H1 (cell line): ENCODE measurements around the gene OR6K2. TPM values are rescaled to one million over a fixed set of nuclear protein-coding genes. Genes with fewer than 3 reads are reported as not detected.

Experiments
- CTCF ChIA-PET: fragments of 300-600 bp; sonication (Branson Sonifier 250); formaldehyde crosslinking; loops from one replicate; lab custom pipeline; 2021; ENCODE audit not compliant: partially characterized antibody; lab: Charles Lee
- POLR2A ChIA-PET: fragments of 300-600 bp; sonication (Branson Sonifier 250); formaldehyde crosslinking; loops from one replicate; lab custom pipeline; 2021; ENCODE audit warnings: inconsistent platforms; ENCODE audit not compliant: partially characterized antibody; lab: Charles Lee
- DNase-seq, 2 experiments: peaks; one replicate each; pipeline versions ENCODE4 v3.0.0 to v3.0.0-alpha.2; 2010 to 2022; ENCODE audit warnings: low spot score in 2 of 2, low read depth in 1 of 2, mixed read lengths in 1 of 2
- FAIRE-seq: peaks from 2 replicates; lab custom pipeline; 2011; peaks lifted over from hg19 to GRCh38; lab: Jason Lieb, UNC
- H2AFZ ChIP-seq: 2 replicates; pipeline ENCODE4 v1.8.1; 2012; ENCODE audit warnings: low read length, inconsistent platforms
- H2AK5ac ChIP-seq: 2 replicates; pipeline ENCODE4 v1.6.1; 2013; ENCODE audit warnings: low read depth, low read length
- H2BK120ac ChIP-seq: replicated peaks from 2 replicates; pipeline ENCODE3; 2013; ENCODE audit warnings: low read depth, low read length, inconsistent platforms
- H2BK12ac ChIP-seq: 2 replicates; pipeline ENCODE4 v1.6.1; 2013; ENCODE audit warnings: low read depth, low read length
- H2BK15ac ChIP-seq: 2 replicates; pipeline ENCODE4 v1.6.1; 2013; ENCODE audit warnings: low read length
- H2BK20ac ChIP-seq: 2 replicates; pipeline ENCODE4 v1.6.1; 2013; ENCODE audit warnings: low read length
- H2BK5ac ChIP-seq: 2 replicates; pipeline ENCODE4 v1.6.1; 2013; ENCODE audit warnings: low read depth, low read length
- H3K14ac ChIP-seq: 2 replicates; pipeline ENCODE4 v1.6.1; 2013; ENCODE audit warnings: inconsistent platforms; ENCODE audit not compliant: insufficient read length
- H3K18ac ChIP-seq: 2 replicates; pipeline ENCODE4 v1.6.1; 2013; ENCODE audit warnings: low read length; ENCODE audit errors: extremely low read depth
- H3K23ac ChIP-seq: 2 replicates; pipeline ENCODE4 v1.6.1; 2013; ENCODE audit warnings: inconsistent platforms; ENCODE audit not compliant: insufficient read length
- H3K23me2 ChIP-seq: 2 replicates; pipeline ENCODE4 v1.6.1; 2013; ENCODE audit warnings: low read depth, low read length
- H3K27ac ChIP-seq: 2 replicates; pipeline ENCODE4 v1.6.1; 2011; ENCODE audit warnings: low read depth, low read length, inconsistent platforms
- H3K27me3 ChIP-seq, 4 experiments: replicated peaks in 1 of 4; 1 replicate in 1 of 4; 2 replicates in 3 of 4; pipeline versions ENCODE4 v1.6.1 to v1.8.1; 2011 to 2013; ENCODE audit warnings: low read length in 3 of 4, mild to moderate bottlenecking in 3 of 4, inconsistent platforms in 2 of 4, mixed read lengths in 2 of 4, moderate library complexity in 1 of 4; ENCODE audit not compliant: control insufficient read depth in 3 of 4, insufficient read depth in 3 of 4; ENCODE audit errors: extremely low read depth in 1 of 4
- H3K36me3 ChIP-seq, 4 experiments: 2 replicates each; pipeline versions ENCODE4 v1.6.1 to v1.8.1; 2011 to 2013; ENCODE audit warnings: mild to moderate bottlenecking in 4 of 4, low read length in 3 of 4, moderate library complexity in 2 of 4, control low read depth in 1 of 4, inconsistent platforms in 1 of 4; ENCODE audit not compliant: insufficient read depth in 4 of 4, control insufficient read depth in 2 of 4
- H3K4ac ChIP-seq: replicated peaks from 2 replicates; pipeline ENCODE3; 2013; ENCODE audit warnings: low read length, low read depth, mixed read lengths, inconsistent platforms; ENCODE audit not compliant: insufficient read length
- H3K4me1 ChIP-seq, 4 experiments: replicated peaks in 1 of 4; 1 replicate in 1 of 4; 2 replicates in 3 of 4; pipeline versions ENCODE4 v1.6.1 to v1.8.1; 2011 to 2013; ENCODE audit warnings: low read length in 3 of 4, inconsistent platforms in 2 of 4, mixed read lengths in 1 of 4; ENCODE audit not compliant: insufficient read depth in 4 of 4, control insufficient read depth in 3 of 4
- H3K4me2 ChIP-seq, 2 experiments: 2 replicates each; pipeline versions ENCODE4 v1.6.1 to v1.8.1; 2011 to 2013; ENCODE audit warnings: low read depth in 2 of 2, low read length in 2 of 2, control low read depth in 1 of 2, inconsistent platforms in 1 of 2, mild to moderate bottlenecking in 1 of 2; ENCODE audit not compliant: insufficient read depth in 1 of 2
- H3K4me3 ChIP-seq, 4 experiments: fragments of 200-600, 300-600 bp in 1 of 4; sonication (generic), shearing (Covaris generic), sonication (Bioruptor Twin) in 1 of 4; 2 replicates each; pipeline versions ENCODE4 v1.5.1 to v1.8.1; 2011 to 2016; ENCODE audit warnings: low read length in 4 of 4, low read depth in 3 of 4, control low read depth in 2 of 4, inconsistent platforms in 2 of 4, mild to moderate bottlenecking in 2 of 4, mixed read lengths in 1 of 4, moderate library complexity in 1 of 4; ENCODE audit not compliant: insufficient read depth in 2 of 4; ENCODE audit errors: extremely low read depth in 1 of 4
- H3K56ac ChIP-seq: replicated peaks from 2 replicates; pipeline ENCODE3; 2013; ENCODE audit warnings: low read depth, mild to moderate bottlenecking, mixed read lengths, low read length, inconsistent platforms; ENCODE audit not compliant: insufficient read length
- H3K79me1 ChIP-seq: 2 replicates; pipeline ENCODE4 v1.6.1; 2013; ENCODE audit warnings: low read depth, low read length, control low read depth
- H3K79me2 ChIP-seq, 2 experiments: 2 replicates each; pipeline versions ENCODE4 v1.6.1 to v1.8.1; 2012 to 2013; ENCODE audit warnings: low read length in 2 of 2, mild to moderate bottlenecking in 2 of 2, inconsistent platforms in 1 of 2; ENCODE audit not compliant: insufficient read depth in 2 of 2, control insufficient read depth in 1 of 2
- H3K9ac ChIP-seq, 4 experiments: replicated peaks in 1 of 4; 1 replicate in 1 of 4; 2 replicates in 3 of 4; pipeline versions ENCODE4 v1.6.1 to v1.8.1; 2011 to 2013; ENCODE audit warnings: low read depth in 3 of 4, low read length in 3 of 4, control low read depth in 2 of 4, mild to moderate bottlenecking in 2 of 4, moderate library complexity in 2 of 4, inconsistent platforms in 1 of 4; ENCODE audit errors: extremely low read depth in 1 of 4
- H3K9me3 ChIP-seq, 2 experiments: 2 replicates each; pipeline versions ENCODE4 v1.6.1 to v1.8.1; 2012 to 2013; ENCODE audit warnings: mild to moderate bottlenecking in 2 of 2, moderate library complexity in 2 of 2, control low read depth in 1 of 2, inconsistent platforms in 1 of 2, low read depth in 1 of 2, low read length in 1 of 2, mixed read lengths in 1 of 2; ENCODE audit not compliant: insufficient read depth in 2 of 2
- H4K20me1 ChIP-seq, 2 experiments: replicated peaks in 1 of 2; 2 replicates each; pipeline versions ENCODE3 to v1.8.1; 2011 to 2013; ENCODE audit warnings: inconsistent platforms in 2 of 2, low read length in 2 of 2, mild to moderate bottlenecking in 1 of 2; ENCODE audit not compliant: insufficient read depth in 2 of 2, control insufficient read depth in 1 of 2
- H4K5ac ChIP-seq: 2 replicates; pipeline ENCODE4 v1.6.1; 2013; ENCODE audit warnings: low read length, low read depth, mixed read lengths, inconsistent platforms; ENCODE audit not compliant: insufficient read length
- H4K8ac ChIP-seq: 2 replicates; pipeline ENCODE4 v1.8.0; 2013; ENCODE audit warnings: mild to moderate bottlenecking, moderate library complexity, low read length, inconsistent platforms; ENCODE audit not compliant: insufficient read depth; ENCODE audit errors: extremely low read depth
- H4K91ac ChIP-seq: replicated peaks from 2 replicates; pipeline ENCODE3; 2013; ENCODE audit warnings: low read length, mixed read lengths, inconsistent platforms; ENCODE audit not compliant: insufficient read length
- SIRT6 ChIP-seq: IDR thresholded peaks from one replicate; pipeline ENCODE4 v1.7.1; 2012; ENCODE audit warnings: low read length, inconsistent platforms
- polyA plus RNA-seq, 7 experiments: library from polyadenylated mRNA; depleted of rRNA in 3 of 7; stranded (reverse) in 5 of 7; unstranded in 2 of 7; fragments of >200 nt in 5 of 7; fragments of 200-250 nt in 2 of 7; gene quantifications; 1 replicate in 5 of 7; 2 replicates in 1 of 7; 4 replicates in 1 of 7; pipeline versions ENCODE4 v1.2.1 to v1.2.3, GENCODE V29; 2011 to 2013; ENCODE audit warnings: missing spikeins in 2 of 7, mixed read lengths in 2 of 7
- total RNA-seq: library from RNA; stranded (reverse); fragmentation: NEBNext Ultra II Directional; extraction: Animal tissue kit (Norgen Biotek cat#: 25700); gene quantifications from 2 replicates; pipeline ENCODE4 v1.2.1, GENCODE V29; 2021

The OR6K2 gene
- total and polyA plus RNA-seq, 2 of the 8 experiments (the other 6 are each of a cell fraction or from before 2014, with no cell fraction given) = not detected

DNA sequence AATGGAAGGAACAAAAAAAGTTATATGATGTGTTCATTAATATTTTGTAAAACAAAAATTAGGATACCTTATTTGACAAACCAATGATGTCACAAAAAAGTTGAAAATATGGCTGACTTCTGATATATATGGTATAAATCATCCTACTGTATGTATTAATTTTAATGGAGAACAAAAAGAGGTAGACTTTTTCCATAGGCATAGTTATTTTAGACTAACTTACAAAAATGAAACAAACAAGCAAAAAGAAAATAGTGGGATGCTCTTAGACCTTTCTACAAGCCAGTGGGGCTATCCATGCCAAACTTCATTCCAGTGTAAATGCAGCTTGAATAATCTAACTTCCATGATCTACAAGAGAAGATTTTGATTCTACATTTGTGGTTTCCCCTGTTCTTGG is 13.4 kb downstream of the OR6K2 start:
- Histone ChIP-seq H4K20me1 (no peaks in the 10 kb centered on the region), H3K4me1 (no peaks in the 10 kb centered on the region), H3K23ac (no peak overlapping the region), H3K9me3 (no peaks in the 10 kb centered on the region), H3K14ac (no peak overlapping the region), H2BK15ac (no peak overlapping the region), H3K27me3 (no peaks in the 10 kb centered on the region), H2AK5ac (no peak overlapping the region), H3K4me3 (no peak overlapping the region), H3K4me2 (no peak overlapping the region), H3K79me1 (no peaks in the 10 kb centered on the region), H4K5ac (no peak overlapping the region), H3K9ac (no peak overlapping the region), H4K8ac (no peak overlapping the region), H2BK120ac (no peak overlapping the region), H3K23me2 (no peaks in the 10 kb centered on the region), H4K91ac (no peak overlapping the region), H3K79me2 (no peaks in the 10 kb centered on the region), H2BK20ac (no peak overlapping the region)
- no peak for FAIRE-seq
- DNase-seq = no peak
- CTCF ChIA-PET = no interaction called here
- TF ChIP-seq SIRT6 = no peak
- TF ChIP-seq, all 59 proteins: peak for 0
- Histone ChIP-seq H3K18ac (no peak overlapping the region), H3K36me3 (no peaks in the 10 kb centered on the region), H3K4ac (no peak overlapping the region), H2BK12ac (no peak overlapping the region), H3K27ac (no peak overlapping the region), H2AFZ (no peak overlapping the region), H2BK5ac (no peak overlapping the region), H3K56ac (no peak overlapping the region)
- POLR2A ChIA-PET = no interaction called here
